ENCODE data around the gene CLEC4C. TPM values are rescaled to one million over a fixed set of nuclear protein-coding genes. Genes with fewer than 3 reads are reported as not detected.
"Not testable (repeated sequence)": the region's sequence is repeated elsewhere in the genome, so short reads cannot be mapped to it uniquely, and the experiment has no call there.

CLEC4C gene
- total RNA-seq, 2 donors from 2014 or later, result not detected

- H3K27ac Mint-ChIP-seq, result peak overlapping the region; percentile 37
- H3K27me3 ChIP-seq (ENCODE audit: control insufficient read depth, insufficient read depth, low read length, poor library complexity, severe bottlenecking), result no peaks in the 10 kb centered on the region
- H3K9me3 ChIP-seq (ENCODE audit: control insufficient read depth, low read length), result no peaks in the 10 kb centered on the region
- TF ChIP-seq CTCF (conservative IDR thresholded peaks at IDR 0.05), result no peak
- no peaks in the 10 kb centered on the region for H3K4me1 ChIP-seq (ENCODE audit: control insufficient read depth, insufficient read depth, low read length)
- H3K4me1 Mint-ChIP-seq, result peaks cover 21% of the 10 kb centered on the region
- H3K9me3 Mint-ChIP-seq, result no peaks in the 10 kb centered on the region
- H3K36me3 Mint-ChIP-seq (ENCODE audit: low read depth), result no peaks in the 10 kb centered on the region
- no peak for DNase-seq
- no peaks in the 10 kb centered on the region for H3K36me3 ChIP-seq (ENCODE audit: control insufficient read depth, insufficient read depth, low read length)
- H3K9ac ChIP-seq (ENCODE audit: extremely low read depth, low read length, poor library complexity, severe bottlenecking), result no peak overlapping the region
- H3K4me3 ChIP-seq (ENCODE audit: low read length), result no peak overlapping the region
- no peaks in the 10 kb centered on the region for H3K27me3 Mint-ChIP-seq (ENCODE audit: insufficient read depth)
- no peak overlapping the region for H3K4me3 Mint-ChIP-seq
- H3K27ac ChIP-seq (ENCODE audit: low read depth, low read length), result no peak overlapping the region
- WGBS, 2 experiments (ENCODE audit: insufficient coverage in 1 of 2, insufficient read length in 1 of 2), result 82 to 83% methylated on average over 8 to 9 of the region's 9 CpGs
Observed at GRCh38 chr12:7758766-7759140, 11.6 kb upstream of the CLEC4C start.

DNA sequence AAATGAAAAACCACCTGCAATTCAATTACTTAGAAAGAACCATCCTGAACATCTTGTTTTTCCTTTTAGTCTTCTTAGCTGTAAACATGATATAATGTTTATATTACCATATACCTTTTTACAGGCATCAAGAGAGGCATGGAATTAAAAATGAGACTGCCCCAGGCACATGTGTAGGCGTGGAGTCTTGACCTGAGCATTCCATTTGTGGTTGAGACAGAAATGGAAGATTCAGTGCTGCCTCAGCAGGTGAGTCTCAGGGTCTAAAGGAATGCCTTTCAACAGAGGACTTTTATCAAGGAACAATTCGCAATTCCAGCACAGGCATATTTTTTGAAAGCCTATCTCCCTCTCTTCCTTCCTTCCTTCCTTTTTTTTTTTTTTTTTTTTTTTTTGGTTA lies 9.8 kb upstream of the CLEC4C start:
- H3K4me3 ChIP-seq (ENCODE audit: low read length), result no peak overlapping the region
- no peaks in the 10 kb centered on the region for H3K27me3 ChIP-seq (ENCODE audit: control insufficient read depth, insufficient read depth, low read length, poor library complexity, severe bottlenecking)
- H3K9me3 Mint-ChIP-seq, result peaks cover 9% of the 10 kb centered on the region
- peaks cover 21% of the 10 kb centered on the region for H3K4me1 Mint-ChIP-seq
- H3K36me3 ChIP-seq (ENCODE audit: control insufficient read depth, insufficient read depth, low read length), result no peaks in the 10 kb centered on the region
- no peaks in the 10 kb centered on the region for H3K9me3 ChIP-seq (ENCODE audit: control insufficient read depth, low read length)
- DNase-seq, result no peak
- TF ChIP-seq CTCF (conservative IDR thresholded peaks at IDR 0.05), result no peak
- H3K27ac ChIP-seq (ENCODE audit: low read depth, low read length), result no peak overlapping the region
- 83% methylated on average over 2 of the region's 2 CpGs; no CpG with 5 or more reads in 1 of the 2 experiments for WGBS, 2 experiments (ENCODE audit: insufficient coverage in 1 of 2, insufficient read length in 1 of 2)
- peak overlapping the region; percentile 4 for H3K27ac Mint-ChIP-seq
- no peaks in the 10 kb centered on the region for H3K36me3 Mint-ChIP-seq (ENCODE audit: low read depth)
- no peaks in the 10 kb centered on the region for H3K27me3 Mint-ChIP-seq (ENCODE audit: insufficient read depth)
- H3K4me1 ChIP-seq (ENCODE audit: control insufficient read depth, insufficient read depth, low read length), result no peaks in the 10 kb centered on the region
- H3K9ac ChIP-seq (ENCODE audit: extremely low read depth, low read length, poor library complexity, severe bottlenecking), result no peak overlapping the region
- no peak overlapping the region for H3K4me3 Mint-ChIP-seq

- H3K9me3 Mint-ChIP-seq, result peaks cover 18% of the 10 kb centered on the region
- H3K4me3 Mint-ChIP-seq; H3K4me1 ChIP-seq (ENCODE audit: control insufficient read depth, insufficient read depth, low read length); H3K27me3 ChIP-seq (ENCODE audit: control insufficient read depth, insufficient read depth, low read length, poor library complexity, severe bottlenecking); H3K27me3 Mint-ChIP-seq (ENCODE audit: insufficient read depth); H3K36me3 Mint-ChIP-seq (ENCODE audit: low read depth); H3K27ac Mint-ChIP-seq; H3K9ac ChIP-seq (ENCODE audit: extremely low read depth, low read length, poor library complexity, severe bottlenecking); H3K4me3 ChIP-seq (ENCODE audit: low read length); DNase-seq; H3K36me3 ChIP-seq (ENCODE audit: control insufficient read depth, insufficient read depth, low read length); H3K9me3 ChIP-seq (ENCODE audit: control insufficient read depth, low read length); H3K27ac ChIP-seq (ENCODE audit: low read depth, low read length): not testable (repeated sequence)
- WGBS, 2 experiments (ENCODE audit: insufficient coverage in 1 of 2, insufficient read length in 1 of 2), result 87 to 95% methylated on average over 9 of the region's 9 CpGs
- H3K4me1 Mint-ChIP-seq, result peaks cover 21% of the 10 kb centered on the region
Observed at GRCh38 chr12:7755668-7756067, 8.5 kb upstream of the CLEC4C start.

- 97% methylated on average over 16 to 37 of the region's 48 CpGs for WGBS, 2 experiments (ENCODE audit: insufficient coverage in 1 of 2, insufficient read length in 1 of 2)
- not testable (repeated sequence) for H3K9me3 ChIP-seq (ENCODE audit: control insufficient read depth, low read length); H3K27me3 Mint-ChIP-seq (ENCODE audit: insufficient read depth); H3K4me1 Mint-ChIP-seq; H3K4me1 ChIP-seq (ENCODE audit: control insufficient read depth, insufficient read depth, low read length); H3K27ac ChIP-seq (ENCODE audit: low read depth, low read length); H3K36me3 ChIP-seq (ENCODE audit: control insufficient read depth, insufficient read depth, low read length); DNase-seq; H3K9ac ChIP-seq (ENCODE audit: extremely low read depth, low read length, poor library complexity, severe bottlenecking); H3K4me3 Mint-ChIP-seq; H3K36me3 Mint-ChIP-seq (ENCODE audit: low read depth); H3K27ac Mint-ChIP-seq; H3K27me3 ChIP-seq (ENCODE audit: control insufficient read depth, insufficient read depth, low read length, poor library complexity, severe bottlenecking); H3K4me3 ChIP-seq (ENCODE audit: low read length)
- H3K9me3 Mint-ChIP-seq, result peaks cover 18% of the 10 kb centered on the region
Observed at GRCh38 chr12:7751941-7752922, 5.1 kb upstream of the CLEC4C start.

All from endodermal cell (in vitro differentiated cells).